OCI-LY7 (cell line): ENCODE data around the gene PAX9. TPM values are rescaled to one million over a fixed set of nuclear protein-coding genes. Genes with fewer than 3 reads are reported as not detected.

Experiments used
- BruUV-seq: library from RNA; stranded (reverse); fragments of 400-500 nt; replicated peaks from 2 replicates; lab custom pipeline; 2021; lab: Mats Ljungman, UMichigan
- CTCF ChIA-PET: fragments of 300-600 bp; sonication (Branson Sonifier 250); formaldehyde crosslinking; loops from one replicate; lab custom pipeline; 2022; ENCODE audit warnings: antibody characterized with exemption; ENCODE audit not compliant: unreplicated experiment; lab: Charles Lee
- POLR2A ChIA-PET: fragments of 300-600 bp; sonication (Branson Sonifier 250); formaldehyde crosslinking; loops from one replicate; lab custom pipeline; 2022; ENCODE audit warnings: antibody characterized with exemption; lab: Charles Lee
- DNase-seq: peaks from one replicate; pipeline ENCODE4 v3.0.0-alpha.2; 2015; ENCODE audit warnings: low spot score
- H2AFZ ChIP-seq: fragments of 200-600 bp; sonication (generic), shearing (Covaris generic); 2 replicates; pipeline ENCODE4 v1.6.1; 2014; ENCODE audit warnings: mild to moderate bottlenecking, antibody characterized with exemption, low read length, moderate library complexity
- H3K27ac ChIP-seq: fragments of 200-600 bp; sonication (generic); 2 replicates; pipeline ENCODE4 v1.5.1; 2014; ENCODE audit warnings: mixed run types, low read depth, mild to moderate bottlenecking, moderate library complexity, low read length, inconsistent platforms; ENCODE audit not compliant: poor library complexity, severe bottlenecking
- H3K36me3 ChIP-seq: fragments of 200-600 bp; sonication (generic); 2 replicates; pipeline ENCODE4 v1.6.1; 2014; ENCODE audit warnings: mild to moderate bottlenecking, antibody characterized with exemption, low read length, moderate library complexity, mixed read lengths; ENCODE audit not compliant: insufficient read depth
- H3K4me1 ChIP-seq: fragments of 200-600 bp; sonication (generic); 2 replicates; pipeline ENCODE4 v1.5.1; 2014; ENCODE audit warnings: mild to moderate bottlenecking, low read length; ENCODE audit not compliant: insufficient read depth, poor library complexity, severe bottlenecking
- H3K4me2 ChIP-seq: fragments of 200-600 bp; sonication (generic); 2 replicates; pipeline ENCODE4 v1.6.1; 2014; ENCODE audit warnings: mild to moderate bottlenecking, low read length
- H3K4me3 ChIP-seq: fragments of 200-600 bp; sonication (generic); 2 replicates; pipeline ENCODE4 v1.5.1; 2014; ENCODE audit warnings: mild to moderate bottlenecking, low read depth, low read length; ENCODE audit not compliant: poor library complexity, severe bottlenecking
- H3K79me2 ChIP-seq: fragments of 200-600 bp; sonication (generic); 2 replicates; pipeline ENCODE4 v1.6.1; 2016; ENCODE audit warnings: low read depth, mild to moderate bottlenecking, low read length, moderate library complexity, mixed read lengths; ENCODE audit not compliant: insufficient read depth
- H3K9me2 ChIP-seq: fragments of 200-600 bp; sonication (generic); 2 replicates; pipeline ENCODE4 v1.6.1; 2016; ENCODE audit warnings: mild to moderate bottlenecking, low read length, mixed read lengths; ENCODE audit not compliant: insufficient read depth
- H3K9me3 ChIP-seq: fragments of 200-600 bp; sonication (generic); 2 replicates; pipeline ENCODE4 v1.6.1; 2014; ENCODE audit warnings: mild to moderate bottlenecking, mixed run types, low read length, mixed read lengths
- H4K20me1 ChIP-seq: fragments of 200-600 bp; sonication (generic); 2 replicates; pipeline ENCODE4 v1.6.1; 2014; ENCODE audit warnings: mild to moderate bottlenecking, antibody characterized with exemption, low read length, moderate library complexity, mixed read lengths; ENCODE audit not compliant: insufficient read depth
- CTCF ChIP-seq: fragments of 200-600 bp; sonication (generic); conservative IDR thresholded peaks from 2 replicates; pipeline ENCODE4 v1.5.1; 2014; ENCODE audit warnings: mild to moderate bottlenecking, antibody characterized with exemption, low read length, moderate library complexity, mixed read lengths
- EZH2phosphoT487 ChIP-seq: fragments of 200-600 bp; sonication (generic); IDR thresholded peaks from 2 replicates; pipeline ENCODE4 v1.6.1; 2018; ENCODE audit warnings: low read depth, borderline replicate concordance, mild to moderate bottlenecking, mixed run types, antibody characterized with exemption, low read length, moderate library complexity, mixed read lengths
- intact Hi-C: fragments of 100-400 bp; cut with micrococcal nuclease; formaldehyde crosslinking; loops from one replicate; pipeline ENCODE4 v1.10.0; 2022; ENCODE audit not compliant: unreplicated experiment
- total RNA-seq, 2 experiments: library from RNA; depleted of rRNA in 1 of 2; stranded (reverse); fragments of >200 nt in 1 of 2; shearing (Covaris generic) in 1 of 2; gene quantifications; 2 replicates each; pipeline ENCODE4 v1.2.3, GENCODE V29; 2014 to 2022

The PAX9 gene
- total RNA-seq, 2 experiments from 2014 or later, result 2.3 to 4.4 TPM

GRCh38 chr14:36664322-36665193, 2.9 kb downstream of the PAX9 start:
- DNase-seq, result no peak
- peaks cover 14% of the 10 kb centered on the region for H3K4me1 ChIP-seq
- CTCF ChIA-PET, result no interaction called here
- TF ChIP-seq CTCF, result no peak
- no peak for TF ChIP-seq EZH2phosphoT487
- no peak overlapping the region for H2AFZ ChIP-seq
- H3K36me3 ChIP-seq, result no peaks in the 10 kb centered on the region; the same call in 1 of the 2 replicates
- no peaks in the 10 kb centered on the region for H4K20me1 ChIP-seq
- intact Hi-C loops, result no loop called here
- H3K27ac ChIP-seq, result no peak overlapping the region
- H3K79me2 ChIP-seq, result no peaks in the 10 kb centered on the region
- no peaks in the 10 kb centered on the region for H3K9me2 ChIP-seq
- H3K9me3 ChIP-seq, result no peaks in the 10 kb centered on the region
- peak overlapping the region; percentile 14; the same call in 1 of the 2 replicates for H3K4me2 ChIP-seq
- peak overlapping the region; percentile 6 for H3K4me3 ChIP-seq
- TSS peak; percentile 58 for BruUV-seq
- POLR2A ChIA-PET, result no interaction called here

- Histone ChIP-seq H3K9me3 (no peaks in the 10 kb centered on the region), H3K9me2 (no peaks in the 10 kb centered on the region), H4K20me1 (no peaks in the 10 kb centered on the region), H3K27ac (no peak overlapping the region), H3K79me2 (no peaks in the 10 kb centered on the region), H3K4me3 (no peak overlapping the region), H3K36me3 (no peaks in the 10 kb centered on the region; the same call in 1 of the 2 replicates), H3K4me1 (peaks cover 4% of the 10 kb centered on the region), H2AFZ (no peak overlapping the region), H3K4me2 (no peak overlapping the region)
- TF ChIP-seq EZH2phosphoT487 (no peak), CTCF (no peak)
- CTCF ChIA-PET, result no interaction called here
- intact Hi-C loops, result no loop called here
- no peak for DNase-seq
- no TSS peak for BruUV-seq
- POLR2A ChIA-PET, result no interaction called here
Measured at GRCh38 chr14:36665887-36666415, 4.3 kb downstream of the PAX9 start.
